GM13976 (cell line): ENCODE results near the gene POLRMT.

Experiments used
- DNase-seq: peaks from one replicate; pipeline ENCODE4 v3.0.0; 2012; ENCODE audit warnings: low spot score
- CTCF ChIP-seq: IDR thresholded peaks from 2 replicates; pipeline ENCODE4 v1.5.1; 2012; ENCODE audit warnings: borderline replicate concordance, mild to moderate bottlenecking; ENCODE audit not compliant: insufficient read depth; ENCODE audit errors: extremely low read depth, missing control alignments, control extremely low read depth
- in situ Hi-C: fragments of 300-500 bp; cut with MboI; formaldehyde crosslinking; loops from one replicate; pipeline ENCODE4 v1.12.0; 2022; ENCODE audit warnings: low sequenced_read_pairs, mixed read lengths, inconsistent platforms; ENCODE audit not compliant: unreplicated experiment

Gene POLRMT

GRCh38 chr19:678791-679388, 45.6 kb upstream of the POLRMT start:
- no peak for DNase-seq
- no peak for TF ChIP-seq CTCF
- in situ Hi-C loops, result no loop called here

GRCh38 chr19:677601-678436, 44.5 kb upstream of the POLRMT start:
- TF ChIP-seq CTCF, result no peak
- in situ Hi-C loops, result no loop called here
- DNase-seq, result no peak

GRCh38 chr19:677201-677600, 43.9 kb upstream of the POLRMT start:
- no peak for DNase-seq
- in situ Hi-C loops, result no loop called here
- TF ChIP-seq CTCF, result no peak

GRCh38 chr19:676339-677105, 43.2 kb upstream of the POLRMT start, which contains the start of gene FSTL3:
Gene FSTL3 (plus strand): TSS chr19:676392. CDS start chr19:676424, 32 bp downstream.
- in situ Hi-C loops, result no loop called here
- DNase-seq, result no peak
- TF ChIP-seq CTCF, result no peak

GRCh38 chr19:676007-676338, 42.6 kb upstream of the POLRMT start:
- no peak for TF ChIP-seq CTCF
- DNase-seq, result no peak
- in situ Hi-C loops, result no loop called here

- in situ Hi-C loops, result no loop called here
- no peak for TF ChIP-seq CTCF
- DNase-seq, result no peak
These were observed 41.2 kb upstream of the POLRMT start for GRCh38 chr19:674282-675151.
